ENCODE measurements around the gene C5orf63. TPM values are rescaled to one million over a fixed set of nuclear protein-coding genes. Genes with fewer than 3 reads are reported as not detected.
A peak's percentile ranks its signal among the peaks of the same experiment; 100 is the strongest.

Gene C5orf63
- total RNA-seq, 1 donor from 2014 or later: 1.5 TPM

DNA sequence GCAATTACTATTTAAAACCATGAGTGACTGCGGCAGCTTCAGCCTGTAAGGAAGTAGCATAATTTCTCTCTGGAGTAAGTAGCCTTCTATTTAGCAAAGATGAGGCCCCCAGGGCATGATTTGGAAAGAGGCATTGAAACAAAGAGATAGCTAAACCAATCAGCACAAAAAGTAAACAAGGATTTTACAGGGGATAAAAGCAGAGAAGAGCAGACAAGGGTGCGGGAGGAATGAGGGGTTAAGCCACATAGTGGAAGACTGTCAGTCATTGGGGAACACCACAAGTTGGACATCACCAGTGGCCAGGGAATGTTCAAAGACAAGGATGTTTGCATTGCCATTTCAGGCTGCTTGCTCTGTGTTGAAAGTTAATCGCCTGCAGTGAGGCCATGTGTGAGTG lies 24.0 kb upstream of the C5orf63 start:
- Mint-ChIP-seq H3K27ac (no peak overlapping the region), H3K36me3 (no peaks in the 10 kb centered on the region), H3K4me3 (no peak overlapping the region), H3K9me3 (no peaks in the 10 kb centered on the region), H3K27me3 (ENCODE audit: insufficient read depth, low read depth) (peaks cover 2% of the 10 kb centered on the region), H3K4me1 (peaks cover 20% of the 10 kb centered on the region)
- Histone ChIP-seq H2AFZ (replicated peaks) (peak overlapping the region; percentile 64), H3K4me2 (peak overlapping the region; percentile 44), H3K27ac (no peak overlapping the region), H3K9me3 (ENCODE audit: low read depth) (no peaks in the 10 kb centered on the region), H3K4me1 (peaks cover 32% of the 10 kb centered on the region), H3K4me3 (no peak overlapping the region), H3K36me3 (no peaks in the 10 kb centered on the region), H3F3A (ENCODE audit: low read depth) (no peaks in the 10 kb centered on the region), H3K79me2 (ENCODE audit: low read depth) (no peaks in the 10 kb centered on the region), H3K27me3 (no peaks in the 10 kb centered on the region), H4K20me1 (ENCODE audit: low read depth) (no peaks in the 10 kb centered on the region), H3K9ac (no peak overlapping the region)
- DNase-seq (ENCODE audit: low spot score): no peak
- TF ChIP-seq CTCF (IDR thresholded peaks at IDR 0.05): no peak
- no peak for TF ChIP-seq EZH2 (IDR thresholded peaks at IDR 0.05)
- no peak for TF ChIP-seq EZH2phosphoT487 (IDR thresholded peaks at IDR 0.05)

DNA sequence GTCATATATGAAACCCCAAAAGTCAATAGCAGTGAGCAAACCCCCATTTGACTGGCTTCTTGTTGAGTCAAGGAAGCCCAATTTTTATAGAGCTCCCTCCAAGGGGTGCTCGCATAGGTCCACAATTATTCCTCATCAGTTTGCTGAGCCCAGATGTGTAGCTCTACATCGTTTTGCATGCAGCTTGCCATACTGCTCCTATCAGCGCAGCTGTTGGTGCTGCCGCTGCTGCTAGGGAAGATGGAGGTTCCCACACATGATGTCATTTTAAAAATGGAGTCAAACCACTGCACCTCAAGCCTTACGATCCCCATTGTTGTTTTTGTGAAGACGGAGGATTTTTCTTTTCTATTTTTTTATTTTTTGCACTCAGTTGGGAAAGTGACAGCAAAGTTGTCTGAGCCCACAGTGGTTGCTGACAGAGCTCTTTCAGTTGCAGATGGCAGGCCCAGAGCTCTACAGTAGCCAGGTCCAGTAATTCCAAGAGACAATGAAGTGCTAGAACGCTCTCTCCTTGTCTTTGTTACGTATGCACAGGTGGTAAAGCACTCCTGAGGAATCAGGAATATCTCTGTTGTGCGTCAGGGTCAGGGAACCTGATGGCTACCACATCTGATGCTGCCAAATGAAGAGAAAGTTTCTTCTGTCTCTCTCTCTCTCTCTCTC lies 23.2 kb upstream of the C5orf63 start:
- Mint-ChIP-seq H3K27ac (no peak overlapping the region), H3K4me1 (peaks cover 20% of the 10 kb centered on the region), H3K27me3 (ENCODE audit: insufficient read depth, low read depth) (peaks cover 2% of the 10 kb centered on the region), H3K4me3 (no peak overlapping the region), H3K36me3 (no peaks in the 10 kb centered on the region), H3K9me3 (no peaks in the 10 kb centered on the region)
- DNase-seq (ENCODE audit: low spot score): no peak
- Histone ChIP-seq H3K36me3 (no peaks in the 10 kb centered on the region), H3K4me3 (no peak overlapping the region), H3K4me1 (peaks cover 29% of the 10 kb centered on the region), H3K9ac (no peak overlapping the region), H4K20me1 (ENCODE audit: low read depth) (no peaks in the 10 kb centered on the region), H3K27me3 (no peaks in the 10 kb centered on the region), H3K79me2 (ENCODE audit: low read depth) (no peaks in the 10 kb centered on the region), H3K4me2 (no peak overlapping the region), H3K9me3 (ENCODE audit: low read depth) (no peaks in the 10 kb centered on the region), H2AFZ (replicated peaks) (peak overlapping the region; percentile 56), H3F3A (ENCODE audit: low read depth) (no peaks in the 10 kb centered on the region), H3K27ac (no peak overlapping the region)
- TF ChIP-seq EZH2phosphoT487 (IDR thresholded peaks at IDR 0.05) (no peak), EZH2 (IDR thresholded peaks at IDR 0.05) (no peak), CTCF (IDR thresholded peaks at IDR 0.05) (no peak)

DNA sequence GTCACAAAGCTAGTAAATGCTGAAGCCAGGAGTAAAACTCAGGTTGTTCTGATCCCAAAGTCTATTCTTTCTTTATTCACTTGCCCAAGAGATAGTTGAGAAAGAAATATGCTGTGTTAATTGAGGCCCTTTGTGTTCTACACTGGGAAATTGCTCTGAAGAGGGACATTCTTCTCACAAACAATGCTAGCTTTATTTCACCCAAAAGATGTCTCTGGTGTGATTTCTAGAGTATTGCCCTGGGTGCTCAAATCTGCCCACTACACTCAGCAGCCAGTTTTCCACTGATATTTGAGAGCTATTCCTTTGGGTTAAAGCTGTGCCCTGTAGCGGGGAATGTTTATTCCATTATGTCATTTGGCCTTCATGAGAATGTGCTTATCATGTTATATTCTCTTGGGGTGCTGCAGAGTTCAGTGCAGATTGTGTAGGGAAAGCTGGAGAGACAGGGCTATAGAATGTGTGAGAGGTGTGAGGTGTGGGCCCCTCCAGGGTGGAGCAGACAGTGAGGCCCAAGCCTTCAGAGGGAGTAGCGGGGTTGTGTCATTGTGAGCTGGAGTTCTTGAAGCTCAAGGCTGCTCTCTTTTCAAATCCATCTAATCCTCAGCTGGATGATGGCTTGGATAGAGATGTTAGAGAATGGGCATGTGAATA lies 21.0 kb upstream of the C5orf63 start:
- no peak overlapping the region for H3K27ac ChIP-seq
- H3K4me3 ChIP-seq: no peak overlapping the region
- no peak for TF ChIP-seq CTCF (IDR thresholded peaks at IDR 0.05)
- TF ChIP-seq EZH2phosphoT487 (IDR thresholded peaks at IDR 0.05): no peak
- no peak for TF ChIP-seq EZH2 (IDR thresholded peaks at IDR 0.05)
- H3K4me1 ChIP-seq: peaks cover 28% of the 10 kb centered on the region
- no peaks in the 10 kb centered on the region for H3K36me3 ChIP-seq
- H3K9me3 ChIP-seq (ENCODE audit: low read depth): no peaks in the 10 kb centered on the region
- H3K4me2 ChIP-seq: peak overlapping the region; percentile 10
- no peak overlapping the region for H3K9ac ChIP-seq
- peaks cover 2% of the 10 kb centered on the region for H3K27me3 Mint-ChIP-seq (ENCODE audit: insufficient read depth, low read depth)
- no peaks in the 10 kb centered on the region for H4K20me1 ChIP-seq (ENCODE audit: low read depth)
- no peak for DNase-seq (ENCODE audit: low spot score)
- no peaks in the 10 kb centered on the region for H3K27me3 ChIP-seq
- peaks cover 20% of the 10 kb centered on the region for H3K4me1 Mint-ChIP-seq
- H3K4me3 Mint-ChIP-seq: no peak overlapping the region
- no peaks in the 10 kb centered on the region for H3K79me2 ChIP-seq (ENCODE audit: low read depth)
- no peak overlapping the region for H2AFZ ChIP-seq (replicated peaks)
- no peak overlapping the region for H3K27ac Mint-ChIP-seq
- no peaks in the 10 kb centered on the region for H3K36me3 Mint-ChIP-seq
- H3K9me3 Mint-ChIP-seq: no peaks in the 10 kb centered on the region
- no peaks in the 10 kb centered on the region for H3F3A ChIP-seq (ENCODE audit: low read depth)

All from neural progenitor cell (in vitro differentiated cells).